ENCODE results near the gene SRMS.

- TF ChIP-seq POLR2A (IDR thresholded peaks at IDR 0.05) (no peak), CTCF (IDR thresholded peaks at IDR 0.05) (no peak)
These were observed 21.6 kb downstream of the SRMS start for GRCh38 chr20:63525971-63526370.
